HG03558 (cell line): ENCODE results near the gene PRAC2.

Source experiments
- ATAC-seq: cut with Tn5 transposase; IDR thresholded peaks from one replicate; pipeline ENCODE4 v1.9.1; 2021; ENCODE audit warnings: moderate number of reproducible peaks; ENCODE audit not compliant: unreplicated experiment; ENCODE audit errors: extremely low read depth

Gene PRAC2

DNA sequence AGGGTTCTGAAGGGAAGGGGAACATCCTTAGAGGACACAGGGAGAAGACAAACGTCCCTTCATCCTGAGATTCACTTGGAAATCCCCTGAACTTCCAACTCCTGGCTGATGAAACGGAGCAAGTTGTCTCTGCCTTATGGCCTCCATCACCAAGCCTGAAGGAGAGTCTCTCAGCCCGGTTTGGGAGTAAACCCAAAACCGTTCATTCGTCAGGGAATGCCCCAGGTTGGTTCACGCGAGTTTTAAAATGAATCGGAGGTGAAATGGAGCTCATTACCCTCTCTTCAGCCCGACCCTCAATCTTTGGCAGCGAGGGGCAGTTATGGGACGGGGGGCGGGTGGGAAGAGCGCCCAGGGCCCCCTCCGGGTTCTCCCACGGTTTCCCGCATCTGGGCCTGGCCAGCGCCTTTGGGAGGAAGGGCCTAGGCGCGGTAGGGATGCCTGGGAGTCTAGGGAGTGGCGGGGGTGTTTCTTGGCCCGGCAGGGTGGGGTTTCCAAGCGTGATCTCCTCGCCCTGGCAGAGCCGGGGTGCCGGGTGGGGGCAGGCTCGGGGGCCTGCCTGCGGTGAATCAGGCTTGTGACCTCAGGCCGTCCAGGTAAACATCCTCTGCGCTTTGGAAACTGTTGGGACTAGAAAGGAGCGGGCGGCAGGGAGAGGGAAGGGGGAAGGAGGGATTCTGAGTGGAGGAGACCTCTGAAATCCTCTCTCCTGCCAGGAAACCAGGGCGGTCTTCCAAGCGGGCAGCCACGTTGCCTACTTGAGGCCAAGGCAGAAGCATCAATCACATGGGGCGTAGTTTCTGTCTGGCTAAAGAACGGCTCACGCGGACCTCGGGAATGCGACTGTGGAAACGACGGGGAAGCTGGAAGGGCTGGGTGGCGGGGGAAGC lies 29.7 kb downstream of the PRAC2 start:
- ATAC-seq, result no peak

- ATAC-seq, result no peak
Measured at GRCh38 chr17:48753794-48754499, 31.0 kb downstream of the PRAC2 start.

GRCh38 chr17:48754500-48755261 lies 31.7 kb downstream of the PRAC2 start:
- no peak for ATAC-seq

GRCh38 chr17:48755356-48755755 lies 32.4 kb downstream of the PRAC2 start:
- ATAC-seq, result no peak

GRCh38 chr17:48756830-48757251 lies 33.9 kb downstream of the PRAC2 start:
- ATAC-seq, result no peak

DNA sequence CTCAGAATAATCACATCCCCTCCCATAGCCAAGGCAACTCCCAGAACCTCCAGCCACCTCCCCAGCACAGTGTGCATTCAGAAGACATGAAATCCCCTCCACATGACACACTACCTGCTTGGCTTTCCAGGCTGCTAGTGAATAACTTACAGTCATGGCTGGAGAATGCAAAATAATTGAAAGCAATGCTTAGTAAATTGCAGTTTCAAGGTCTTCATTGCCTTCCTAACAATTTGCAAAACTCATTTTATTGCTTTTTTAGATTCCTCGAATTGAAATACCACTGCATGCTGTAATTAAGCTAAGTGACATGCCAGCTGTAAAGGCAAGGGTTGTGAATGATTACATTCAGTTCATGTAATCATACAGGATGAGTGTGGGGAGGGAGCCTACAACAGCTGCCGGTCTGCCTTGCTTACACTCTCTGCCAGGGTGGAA lies 34.6 kb downstream of the PRAC2 start:
- no peak for ATAC-seq

GRCh38 chr17:48759288-48759687 lies 36.3 kb downstream of the PRAC2 start:
- ATAC-seq, result no peak

- ATAC-seq, result no peak
Measured at GRCh38 chr17:48760411-48760810, 37.4 kb downstream of the PRAC2 start.

DNA sequence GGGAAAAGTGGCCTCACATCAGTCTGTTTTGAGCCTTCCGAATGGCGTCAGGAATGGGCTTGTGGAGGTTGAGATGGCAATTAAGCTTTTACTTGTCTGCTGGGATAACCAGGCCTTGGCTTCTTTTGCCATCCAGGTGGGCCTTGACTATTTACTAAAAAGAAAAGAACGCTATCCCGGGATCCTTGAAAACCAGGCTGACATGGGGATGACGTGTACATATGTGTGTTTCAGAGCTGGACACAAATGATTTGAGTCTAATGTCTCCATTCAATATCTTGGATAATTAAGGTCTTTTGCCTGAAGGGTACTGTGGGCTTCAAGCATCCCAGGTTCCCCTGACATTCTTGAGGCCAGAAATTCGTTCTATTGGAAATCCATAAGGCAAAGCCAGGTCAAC lies 38.1 kb downstream of the PRAC2 start:
- no peak for ATAC-seq

GRCh38 chr17:48767263-48767774 lies 44.3 kb downstream of the PRAC2 start:
- ATAC-seq, result no peak

DNA sequence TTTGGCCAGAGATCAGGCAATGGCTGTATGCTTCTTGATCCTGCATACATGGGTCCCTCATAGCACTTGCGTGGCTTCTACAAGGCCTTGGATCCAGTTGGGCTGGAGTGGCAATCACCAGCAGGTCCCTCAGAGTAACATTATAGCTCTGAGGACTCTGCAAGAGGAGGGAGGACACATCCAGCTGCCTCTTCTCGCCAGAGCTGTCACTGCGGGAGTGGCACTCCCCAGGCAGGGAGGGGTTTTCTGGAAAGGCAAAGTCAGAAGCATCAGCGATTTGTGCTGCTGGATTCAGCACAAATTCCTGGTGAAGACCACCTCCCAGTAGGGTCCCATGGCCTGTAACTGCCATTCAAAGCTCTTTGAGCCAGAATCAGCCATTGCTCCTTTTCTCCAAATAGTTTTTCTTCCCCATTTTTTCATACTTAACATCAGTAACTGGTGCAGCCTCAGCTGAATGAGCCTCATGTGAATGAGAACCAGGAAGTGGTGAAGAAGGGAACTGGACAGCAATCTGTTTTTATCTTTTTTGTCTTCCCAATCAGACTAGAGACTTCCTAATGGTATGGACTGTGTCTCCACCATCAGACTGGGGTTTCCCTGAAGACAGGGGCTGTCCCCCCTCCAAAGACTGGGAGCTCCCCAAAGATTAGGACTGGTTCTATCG lies 46.2 kb downstream of the PRAC2 start:
- ATAC-seq, result no peak

GRCh38 chr17:48770954-48771353 lies 48.0 kb downstream of the PRAC2 start:
- no peak for ATAC-seq

DNA sequence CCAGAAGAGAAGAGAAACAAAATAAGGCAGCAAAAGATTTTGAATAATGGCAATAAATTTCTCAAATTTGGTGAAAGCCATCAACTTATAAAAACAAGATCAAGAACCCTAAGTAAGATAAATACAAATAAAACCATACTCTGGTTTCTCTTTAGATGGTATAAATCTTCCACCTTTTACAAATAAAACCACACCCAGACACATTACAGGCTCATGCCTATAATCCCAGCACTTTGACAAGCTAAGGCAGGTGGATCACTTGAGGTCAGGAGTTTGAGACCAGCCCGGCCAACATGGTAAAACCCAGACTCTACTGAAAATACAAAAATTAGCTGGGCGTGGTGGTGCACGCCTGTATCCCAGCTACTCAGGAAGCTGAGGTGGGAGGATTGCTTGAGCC lies 50.3 kb downstream of the PRAC2 start:
- ATAC-seq, result no peak
